GM19452 (cell line): ENCODE results near the gene NAALADL2.
"Not testable (repeated sequence)": the region's sequence is repeated elsewhere in the genome, so short reads cannot be mapped to it uniquely, and the experiment has no call there.

Source experiments
- ATAC-seq: cut with Tn5 transposase; IDR thresholded peaks from one replicate; pipeline ENCODE4 v1.9.1; 2021; ENCODE audit not compliant: unreplicated experiment

The NAALADL2 gene

GRCh38 chr3:175729466-175729865, 870.3 kb downstream of the NAALADL2 start:
- ATAC-seq: no peak

- ATAC-seq: no peak
Observed at GRCh38 chr3:175731543-175731942, 872.4 kb downstream of the NAALADL2 start.

- no peak for ATAC-seq
Observed at GRCh38 chr3:175732017-175732416, 872.9 kb downstream of the NAALADL2 start.

GRCh38 chr3:175735866-175736265, 876.7 kb downstream of the NAALADL2 start:
- ATAC-seq: no peak

GRCh38 chr3:175737646-175738572, 878.8 kb downstream of the NAALADL2 start:
- no peak for ATAC-seq

- no peak for ATAC-seq
Observed at GRCh38 chr3:175741951-175742350, 882.8 kb downstream of the NAALADL2 start.

GRCh38 chr3:175743733-175744400, 884.7 kb downstream of the NAALADL2 start:
- ATAC-seq: no peak

GRCh38 chr3:175746308-175746707, 887.2 kb downstream of the NAALADL2 start:
- ATAC-seq: no peak

- no peak for ATAC-seq
Observed at GRCh38 chr3:175748087-175748730, 889.1 kb downstream of the NAALADL2 start.

GRCh38 chr3:175749981-175750380, 890.8 kb downstream of the NAALADL2 start:
- ATAC-seq: no peak

GRCh38 chr3:175751089-175751488, 892.0 kb downstream of the NAALADL2 start:
- no peak for ATAC-seq

GRCh38 chr3:175763948-175764347, 904.8 kb downstream of the NAALADL2 start:
- no peak for ATAC-seq

GRCh38 chr3:175764722-175765121, 905.6 kb downstream of the NAALADL2 start:
- ATAC-seq: no peak

GRCh38 chr3:175770426-175770825, 911.3 kb downstream of the NAALADL2 start:
- ATAC-seq: no peak

GRCh38 chr3:175777495-175777894, 918.4 kb downstream of the NAALADL2 start:
- no peak for ATAC-seq

GRCh38 chr3:175777965-175778364, 918.8 kb downstream of the NAALADL2 start:
- no peak for ATAC-seq

GRCh38 chr3:175778994-175779393, 919.9 kb downstream of the NAALADL2 start:
- no peak for ATAC-seq

GRCh38 chr3:175787109-175787508, 928.0 kb downstream of the NAALADL2 start:
- not testable (repeated sequence) for ATAC-seq

GRCh38 chr3:175792245-175792644, 933.1 kb downstream of the NAALADL2 start:
- ATAC-seq: no peak

GRCh38 chr3:175798326-175798725, 939.2 kb downstream of the NAALADL2 start:
- no peak for ATAC-seq

GRCh38 chr3:175805825-175806224, 946.7 kb downstream of the NAALADL2 start:
- ATAC-seq: no peak

- ATAC-seq: no peak
Observed at GRCh38 chr3:175807175-175807574, 948.0 kb downstream of the NAALADL2 start.
